Colonic mucosa (tissue), 4 donors: Measurements from ENCODE around the gene FARS2. TPM values are rescaled to one million over a fixed set of nuclear protein-coding genes. Genes with fewer than 3 reads are reported as not detected.
"Not testable (repeated sequence)": the region's sequence is repeated elsewhere in the genome, so short reads cannot be mapped to it uniquely, and the experiment has no call there.

Experiments used
- DNase-seq: peaks from one replicate; pipeline ENCODE4 v3.0.0-alpha.2; 2020
- H3K27ac ChIP-seq: fragments of 200-600 bp; one replicate; pipeline ENCODE4 v1.8.0; 2021
- H3K27me3 ChIP-seq: fragments of 200-600 bp; one replicate; pipeline ENCODE4 v1.8.0; 2021
- H3K36me3 ChIP-seq: fragments of 200-600 bp; one replicate; pipeline ENCODE4 v1.8.0; 2021
- H3K4me1 ChIP-seq: fragments of 200-600 bp; one replicate; pipeline ENCODE4 v1.8.0; 2021; ENCODE audit warnings: mild to moderate bottlenecking
- H3K4me3 ChIP-seq: fragments of 200-600 bp; one replicate; pipeline ENCODE4 v1.8.0; 2021
- H3K9ac ChIP-seq, 2 donors: one replicate each; pipeline ENCODE4 v1.7.0; 2013; ENCODE audit warnings: control low read depth in 2 of 2, low read depth in 2 of 2, low read length in 2 of 2
- H3K9me3 ChIP-seq: fragments of 200-600 bp; one replicate; pipeline ENCODE4 v1.8.0; 2021
- CTCF ChIP-seq: fragments of 200-600 bp; IDR thresholded peaks from one replicate; pipeline ENCODE4 v1.8.0; 2022; ENCODE audit warnings: antibody characterized with exemption, mild to moderate bottlenecking
- intact Hi-C: fragments of 100-400 bp; cut with DNase I; formaldehyde crosslinking; loops from one replicate; pipeline ENCODE4 v1.14.1; 2022
- total RNA-seq, 2 donors: library from RNA; stranded (reverse); fragmentation: NEBNext Ultra II Directional in 1 of 2; extraction: Animal tissue kit (Norgen Biotek cat#: 25700) in 1 of 2; gene quantifications; one replicate each; pipeline ENCODE4 v1.2.1, GENCODE V29; 2021
- donor health status: healthy.
- donor health status: DM: no; HTN: no; CAD: no.
- donor health status: DM: no; HTN: no; CAD: no.

FARS2 gene
- total RNA-seq, 2 donors from 2014 or later = 14.7 to 23.0 TPM

GRCh38 chr6:5681480-5681879, 420.2 kb downstream of the FARS2 start:
- no peaks in the 10 kb centered on the region for H3K27me3 ChIP-seq
- no peak overlapping the region for H3K9ac ChIP-seq
- no peak for TF ChIP-seq CTCF
- H3K4me3 ChIP-seq = no peak overlapping the region
- intact Hi-C loops = no loop called here
- no peak overlapping the region for H3K27ac ChIP-seq
- H3K4me1 ChIP-seq = no peaks in the 10 kb centered on the region
- H3K9me3 ChIP-seq = no peaks in the 10 kb centered on the region
- no peak for DNase-seq
- no peaks in the 10 kb centered on the region for H3K36me3 ChIP-seq

GRCh38 chr6:5682530-5682929, 421.2 kb downstream of the FARS2 start:
- H3K27ac ChIP-seq = no peak overlapping the region
- no peak for DNase-seq
- no peaks in the 10 kb centered on the region for H3K27me3 ChIP-seq
- no peaks in the 10 kb centered on the region for H3K36me3 ChIP-seq
- H3K4me3 ChIP-seq = no peak overlapping the region
- intact Hi-C loops = no loop called here
- no peaks in the 10 kb centered on the region for H3K4me1 ChIP-seq
- no peaks in the 10 kb centered on the region for H3K9me3 ChIP-seq
- no peak overlapping the region for H3K9ac ChIP-seq
- no peak for TF ChIP-seq CTCF

GRCh38 chr6:5683747-5684146, 422.4 kb downstream of the FARS2 start:
- H3K9ac ChIP-seq, H3K4me1 ChIP-seq, H3K4me3 ChIP-seq, DNase-seq, intact Hi-C loops, H3K27ac ChIP-seq, H3K27me3 ChIP-seq, H3K9me3 ChIP-seq, H3K36me3 ChIP-seq: not testable (repeated sequence)

GRCh38 chr6:5684320-5685053, 423.2 kb downstream of the FARS2 start:
- Histone ChIP-seq H3K4me3 (no peak overlapping the region), H3K27me3 (no peaks in the 10 kb centered on the region), H3K36me3 (no peaks in the 10 kb centered on the region), H3K27ac (no peak overlapping the region), H3K9ac (no peak overlapping the region), H3K9me3 (no peaks in the 10 kb centered on the region), H3K4me1 (no peaks in the 10 kb centered on the region)
- DNase-seq = no peak
- no peak for TF ChIP-seq CTCF
- intact Hi-C loops = no loop called here

GRCh38 chr6:5693225-5694145, 432.2 kb downstream of the FARS2 start:
- H3K9ac ChIP-seq = no peak overlapping the region
- no peaks in the 10 kb centered on the region for H3K36me3 ChIP-seq
- no peak overlapping the region for H3K4me3 ChIP-seq
- H3K27me3 ChIP-seq = no peaks in the 10 kb centered on the region
- no peak for DNase-seq
- no peaks in the 10 kb centered on the region for H3K4me1 ChIP-seq
- intact Hi-C loops = no loop called here
- TF ChIP-seq CTCF = no peak
- no peaks in the 10 kb centered on the region for H3K9me3 ChIP-seq
- H3K27ac ChIP-seq = no peak overlapping the region
